SH-SY5Y (cell line): ENCODE results near the gene IRF7.

Source experiments
- GATA2 ChIP-seq: IDR thresholded peaks from 2 replicates; pipeline ENCODE4 v1.6.1; 2011; ENCODE audit warnings: mild to moderate bottlenecking, low read depth, low read length
- GATA3 ChIP-seq: IDR thresholded peaks from 2 replicates; pipeline ENCODE4 v1.6.1; 2011; ENCODE audit warnings: low read depth, mild to moderate bottlenecking, low read length, moderate library complexity

DNA sequence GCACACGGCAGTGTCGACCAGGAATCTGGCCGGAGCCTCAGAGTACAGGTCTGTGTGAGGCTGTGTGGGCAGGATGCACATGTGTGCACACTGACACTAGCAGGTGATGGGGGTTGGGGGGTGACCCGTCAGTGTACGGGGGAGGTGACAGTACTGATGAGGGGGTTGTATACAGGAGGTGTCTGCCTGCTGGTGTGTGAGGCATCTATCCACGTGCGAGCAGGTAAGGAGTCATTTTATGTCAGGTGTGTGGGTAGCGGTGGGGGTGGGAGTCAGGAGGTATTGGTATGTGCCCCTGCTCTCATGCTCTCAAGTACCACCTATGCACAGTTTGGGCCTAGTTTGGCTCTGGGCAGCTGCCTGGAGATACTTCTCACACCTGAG lies 44.0 kb downstream of the IRF7 start:
- TF ChIP-seq GATA2 (no peak), GATA3 (no peak)
